CD4-positive, alpha-beta memory T cell (primary cell): Measurements from ENCODE around the gene DHRS1. TPM values are rescaled to one million over a fixed set of nuclear protein-coding genes. Genes with fewer than 3 reads are reported as not detected.

ENCODE experiments used
- CTCF ChIA-PET: fragments of 350-600 bp; sonication (Branson Sonifier 250); formaldehyde crosslinking; loops from one replicate; lab custom pipeline; 2021; ENCODE audit warnings: inconsistent platforms; ENCODE audit not compliant: partially characterized antibody; lab: Charles Lee
- POLR2A ChIA-PET: fragments of 350-600 bp; sonication (Branson Sonifier 250); formaldehyde crosslinking; loops from one replicate; lab custom pipeline; 2021; ENCODE audit not compliant: partially characterized antibody; lab: Charles Lee
- DNase-seq, 5 donors: peaks; one replicate each; pipeline versions ENCODE4 v3.0.0 to v3.0.0-alpha.2; 2020 to 2022; ENCODE audit warnings: mixed read lengths in 1 of 5
- H3K27ac ChIP-seq: one replicate; pipeline ENCODE4 v1.7.0; 2013; ENCODE audit warnings: low read depth, low read length
- H3K27me3 ChIP-seq: 2 replicates; pipeline ENCODE4 v1.7.0; 2013; ENCODE audit warnings: mild to moderate bottlenecking, low read length, moderate library complexity; ENCODE audit not compliant: insufficient read depth
- H3K36me3 ChIP-seq: 2 replicates; pipeline ENCODE4 v1.7.0; 2013; ENCODE audit warnings: mild to moderate bottlenecking, low read length, moderate library complexity; ENCODE audit not compliant: insufficient read depth
- H3K4me1 ChIP-seq: 2 replicates; pipeline ENCODE4 v1.7.0; 2013; ENCODE audit warnings: mild to moderate bottlenecking, low read length, moderate library complexity; ENCODE audit not compliant: insufficient read depth
- H3K4me3 ChIP-seq, 2 donors: one replicate each; pipeline ENCODE4 v1.7.0; 2013; ENCODE audit warnings: low read length in 2 of 2, mild to moderate bottlenecking in 1 of 2
- H3K9me3 ChIP-seq, 2 donors: one replicate each; pipeline ENCODE4 v1.7.0; 2013; ENCODE audit warnings: low read length in 2 of 2, control low read depth in 1 of 2; ENCODE audit not compliant: control insufficient read depth in 1 of 2
- H3K27ac Mint-ChIP-seq, 7 donors: one replicate each; pipeline ENCODE4 v1.8.0; 2020 to 2021; ENCODE audit warnings: mixed read lengths in 7 of 7, mild to moderate bottlenecking in 6 of 7, inconsistent platforms in 3 of 7, moderate library complexity in 3 of 7
- H3K27me3 Mint-ChIP-seq, 2 donors: one replicate each; pipeline ENCODE4 v1.8.0; 2020 to 2021; ENCODE audit warnings: mixed read lengths in 2 of 2
- H3K36me3 Mint-ChIP-seq, 2 donors: one replicate each; pipeline ENCODE4 v1.8.0; 2020 to 2021; ENCODE audit warnings: mixed read lengths in 2 of 2, inconsistent platforms in 1 of 2, mild to moderate bottlenecking in 1 of 2
- H3K4me1 Mint-ChIP-seq, 4 donors: one replicate each; pipeline ENCODE4 v1.8.0; 2020 to 2021; ENCODE audit warnings: mixed read lengths in 4 of 4, mild to moderate bottlenecking in 1 of 4
- H3K4me3 Mint-ChIP-seq, 8 donors: one replicate each; pipeline ENCODE4 v1.8.0; 2020 to 2021; ENCODE audit warnings: mixed read lengths in 8 of 8, mild to moderate bottlenecking in 7 of 8, moderate library complexity in 6 of 8, inconsistent platforms in 3 of 8
- H3K9me3 Mint-ChIP-seq, 8 donors: one replicate each; pipeline ENCODE4 v1.8.0; 2020 to 2021; ENCODE audit warnings: mixed read lengths in 8 of 8, mild to moderate bottlenecking in 5 of 8, inconsistent platforms in 3 of 8, moderate library complexity in 1 of 8
- intact Hi-C: fragments of 100-400 bp; cut with micrococcal nuclease; formaldehyde crosslinking; loops from one replicate; pipeline ENCODE4 v1.15.1; 2023
- polyA plus RNA-seq, 2 donors: library from polyadenylated mRNA; unstranded; fragments of 300-500 nt; fragmentation: Illumina TruSeq; gene quantifications; one replicate each; pipeline ENCODE4 v1.2.3, GENCODE V29; 2021
- total RNA-seq, 2 experiments: library from RNA; stranded (reverse); gene quantifications; one replicate each; pipeline ENCODE4 v1.2.3, GENCODE V29; 2021

DHRS1 gene
- total and polyA plus RNA-seq, 4 experiments from 2014 or later = 31.4 to 38.6 (median 35.3) TPM

- Histone ChIP-seq H3K36me3 (peaks cover 4% of the 10 kb centered on the region), H3K9me3 (no peaks in the 10 kb centered on the region), H3K27me3 (no peaks in the 10 kb centered on the region), H3K4me3 (no peak overlapping the region), H3K4me1 (peaks cover 36% of the 10 kb centered on the region), H3K27ac (peak overlapping the region; percentile 58)
- ChIA-PET POLR2A (interaction anchor here (0.6 to 6.8 kb wide), 7 partner anchors 10 to 73 kb away, joined by 3 to 82 read pairs (median 3); partner anchors contain the start of genes CIDEB, DHRS1, LTB4R and LTB4R2), CTCF (interaction anchor here (1.0 to 3.9 kb wide), 9 partner anchors 22 to 159 kb away, joined by 3 to 23 read pairs (median 5); partner anchors contain the start of genes CIDEB, LTB4R and TINF2)
- Mint-ChIP-seq H3K27me3 (no peaks in the 10 kb centered on the region), H3K27ac (peak overlapping the region; percentile 88 to 100 (median 98)), H3K4me3 (peak overlapping the region in 3 of 8 donors; percentile 32 to 59 (median 57)), H3K4me1 (peaks cover 32 to 62% (median 48%) of the 10 kb centered on the region in 4 donors), H3K9me3 (no peaks in the 10 kb centered on the region), H3K36me3 (peaks cover 9 to 13% of the 10 kb centered on the region in 2 donors)
- intact Hi-C loops = no loop called here
- DNase-seq = no peak
These were observed 26.1 kb downstream of the DHRS1 start for GRCh38 chr14:24273422-24273998.

GRCh38 chr14:24272467-24272866 is 27.1 kb downstream of the DHRS1 start:
- Mint-ChIP-seq H3K4me1 (peaks cover 28 to 55% (median 44%) of the 10 kb centered on the region in 4 donors), H3K9me3 (no peaks in the 10 kb centered on the region), H3K36me3 (peaks cover 10 to 19% of the 10 kb centered on the region in 2 donors), H3K27me3 (no peaks in the 10 kb centered on the region), H3K4me3 (peak overlapping the region in 7 of 8 donors; percentile 18 to 94 (median 83)), H3K27ac (peak overlapping the region; percentile 91 to 100 (median 99))
- CTCF ChIA-PET = interaction anchor here (0.9 to 6.5 kb wide), 9 partner anchors 8 to 165 kb away, joined by 3 to 84 read pairs (median 17); partner anchors contain the start of genes CIDEB, DHRS1, LTB4R and LTB4R2
- H3K36me3 ChIP-seq = peaks cover 7% of the 10 kb centered on the region
- POLR2A ChIA-PET = interaction anchor here (0.6 to 6.8 kb wide), 20 partner anchors 10 to 1170 kb away, joined by 3 to 128 read pairs (median 16); partner anchors contain the start of genes CBLN3, CHMP4A, CIDEB and DCAF11
- intact Hi-C loops = no loop called here
- peak overlapping the region; percentile 94 for H3K27ac ChIP-seq
- H3K27me3 ChIP-seq = no peaks in the 10 kb centered on the region
- no peaks in the 10 kb centered on the region for H3K9me3 ChIP-seq
- DNase-seq = no peak
- peaks cover 33% of the 10 kb centered on the region for H3K4me1 ChIP-seq
- H3K4me3 ChIP-seq = peak overlapping the region in 1 of 2 donors; percentile 39

GRCh38 chr14:24271834-24272263 is 27.7 kb downstream of the DHRS1 start:
- Mint-ChIP-seq H3K4me1 (peaks cover 24 to 50% (median 42%) of the 10 kb centered on the region in 4 donors), H3K9me3 (no peaks in the 10 kb centered on the region), H3K36me3 (peaks cover 16 to 25% of the 10 kb centered on the region in 2 donors), H3K4me3 (peak overlapping the region; percentile 81 to 94 (median 90)), H3K27ac (peak overlapping the region; percentile 91 to 100 (median 99)), H3K27me3 (no peaks in the 10 kb centered on the region)
- H3K27ac ChIP-seq = peak overlapping the region; percentile 94
- H3K4me1 ChIP-seq = peaks cover 33% of the 10 kb centered on the region
- no peaks in the 10 kb centered on the region for H3K27me3 ChIP-seq
- peak overlapping the region; percentile 39 to 64 for H3K4me3 ChIP-seq
- no peak for DNase-seq
- POLR2A ChIA-PET = interaction anchor here (0.6 to 6.8 kb wide), 28 partner anchors 8 to 1169 kb away, joined by 3 to 128 read pairs (median 7); partner anchors contain the start of genes CBLN3, CHMP4A, CIDEB and DCAF11
- intact Hi-C loops = loop anchor here (1.0 to 2.0 kb wide), 10 partner anchors 25 to 158 kb away; partner anchors contain the start of genes CBLN3, DCAF11, GMPR2 and KHNYN
- CTCF ChIA-PET = interaction anchor here (0.8 to 6.5 kb wide), 12 partner anchors 9 to 165 kb away, joined by 3 to 84 read pairs (median 14); partner anchors contain the start of genes CIDEB, DHRS1, LTB4R and LTB4R2
- peaks cover 13% of the 10 kb centered on the region for H3K36me3 ChIP-seq
- no peaks in the 10 kb centered on the region for H3K9me3 ChIP-seq

- peaks cover 24 to 46% (median 39%) of the 10 kb centered on the region in 4 donors for H3K4me1 Mint-ChIP-seq
- H3K9me3 Mint-ChIP-seq = no peaks in the 10 kb centered on the region
- Histone ChIP-seq H3K27me3 (no peaks in the 10 kb centered on the region), H3K36me3 (peaks cover 19% of the 10 kb centered on the region), H3K4me1 (peaks cover 33% of the 10 kb centered on the region), H3K27ac (peak within 1 kb of the TSS; percentile 94), H3K4me3 (peak within 1 kb of the TSS; percentile 86 to 91), H3K9me3 (no peaks in the 10 kb centered on the region)
- ChIA-PET POLR2A (interaction anchor here (0.7 to 6.8 kb wide), 28 partner anchors 9 to 190 kb away, joined by 3 to 128 read pairs (median 8); partner anchors contain the start of genes CBLN3, CHMP4A, CIDEB and DCAF11), CTCF (interaction anchor here (0.6 to 6.5 kb wide), 21 partner anchors 9 to 166 kb away, joined by 3 to 84 read pairs (median 5); partner anchors contain the start of genes CIDEB, DHRS1, IPO4 and IRF9)
- H3K27me3 Mint-ChIP-seq = no peaks in the 10 kb centered on the region
- peak within 1 kb of the TSS; percentile 90 to 95 (median 91) for H3K4me3 Mint-ChIP-seq
- H3K27ac Mint-ChIP-seq = peak within 1 kb of the TSS; percentile 91 to 100 (median 99)
- intact Hi-C loops = loop anchor here (1.0 to 2.0 kb wide), 10 partner anchors 24 to 158 kb away; partner anchors contain the start of genes CBLN3, DCAF11, GMPR2 and KHNYN
- H3K36me3 Mint-ChIP-seq = peaks cover 22 to 31% of the 10 kb centered on the region in 2 donors
- DNase-seq = peak; percentile 95 to 98 (median 97)
These were observed 28.3 kb downstream of the DHRS1 start, which contains the start of gene RABGGTA for GRCh38 chr14:24271134-24271833. TSS of gene RABGGTA (minus strand) at chr14:24271597. CDS start at chr14:24271115, 482 bp downstream.

- Histone ChIP-seq H3K9me3 (no peaks in the 10 kb centered on the region), H3K27me3 (no peaks in the 10 kb centered on the region), H3K36me3 (peaks cover 24% of the 10 kb centered on the region), H3K4me1 (peaks cover 33% of the 10 kb centered on the region), H3K4me3 (peak overlapping the region; percentile 86 to 91), H3K27ac (peak overlapping the region; percentile 94)
- Mint-ChIP-seq H3K4me1 (peaks cover 24 to 46% (median 39%) of the 10 kb centered on the region in 4 donors), H3K27me3 (no peaks in the 10 kb centered on the region), H3K36me3 (peaks cover 27 to 37% of the 10 kb centered on the region in 2 donors), H3K27ac (peak overlapping the region; percentile 91 to 100 (median 96)), H3K9me3 (no peaks in the 10 kb centered on the region), H3K4me3 (peak overlapping the region; percentile 90 to 95 (median 91))
- ChIA-PET CTCF (interaction anchor here (0.6 to 6.5 kb wide), 18 partner anchors 10 to 166 kb away, joined by 3 to 84 read pairs (median 5); partner anchors contain the start of genes CIDEB, DHRS1, IPO4 and IRF9), POLR2A (interaction anchor here (0.7 to 6.8 kb wide), 26 partner anchors 10 to 189 kb away, joined by 3 to 128 read pairs (median 8); partner anchors contain the start of genes CBLN3, CHMP4A, CIDEB and DCAF11)
- intact Hi-C loops = loop anchor here (1.0 to 2.0 kb wide), 10 partner anchors 23 to 159 kb away; partner anchors contain the start of genes CBLN3, DCAF11, GMPR2 and KHNYN
- DNase-seq = no peak
These were observed 28.9 kb downstream of the DHRS1 start for GRCh38 chr14:24270537-24271133.
